CD4-positive, alpha-beta T cell treated with Interleukin-10 for 1 hour (primary cell): Measurements from ENCODE around the gene LIMS1.
"Not testable (repeated sequence)": the region's sequence is repeated elsewhere in the genome, so short reads cannot be mapped to it uniquely, and the experiment has no call there.

ENCODE experiments used
- DNase-seq: peaks from one replicate; pipeline ENCODE4 v3.0.0-alpha.2; 2020

The LIMS1 gene

GRCh38 chr2:108637304-108637669 lies 103.0 kb downstream of the LIMS1 start:
- no peak for DNase-seq

DNA sequence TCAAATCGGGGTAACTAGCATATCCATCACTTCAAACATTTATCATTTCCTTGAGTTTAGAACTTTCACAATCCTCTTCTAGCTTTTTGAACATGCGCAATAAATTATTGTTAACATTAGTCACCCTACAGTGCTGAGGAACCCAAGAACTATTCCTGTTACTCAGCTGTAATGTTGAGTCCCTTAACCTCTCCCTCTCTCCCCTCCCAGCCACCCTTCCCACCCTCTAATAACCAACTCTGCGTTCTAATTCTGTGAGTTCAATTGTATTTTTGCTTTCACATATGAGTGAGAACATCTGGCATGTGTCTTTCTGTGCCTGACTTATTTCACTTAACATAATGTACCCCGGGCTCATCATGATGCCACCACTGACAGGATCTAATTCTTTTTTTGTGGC lies 106.5 kb downstream of the LIMS1 start:
- no peak for DNase-seq

DNA sequence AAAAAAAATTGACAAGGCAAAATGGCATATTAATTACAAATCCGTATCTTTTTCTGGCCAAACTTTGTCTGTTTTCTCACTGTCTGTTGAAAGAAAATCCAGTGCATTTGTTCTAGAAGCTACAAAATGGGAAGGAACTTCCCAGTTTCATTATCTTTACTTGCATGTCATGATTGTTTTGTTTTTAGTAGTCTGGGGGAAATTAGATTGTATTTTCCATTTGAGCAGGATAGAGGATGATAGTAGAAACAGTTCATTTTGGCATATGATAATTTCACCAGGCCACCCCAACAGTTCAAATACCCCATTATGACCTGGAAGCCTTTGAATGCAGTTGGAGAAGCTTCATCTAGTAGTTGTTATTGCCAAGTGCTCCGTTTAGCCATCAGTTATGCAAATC lies 107.5 kb downstream of the LIMS1 start:
- no peak for DNase-seq

- DNase-seq = no peak
Measured at GRCh38 chr2:108643261-108643849, 109.1 kb downstream of the LIMS1 start.

- DNase-seq = not testable (repeated sequence)
Measured at GRCh38 chr2:108643862-108644261, 109.6 kb downstream of the LIMS1 start.

- DNase-seq = not testable (repeated sequence)
Measured at GRCh38 chr2:108644446-108644845, 110.2 kb downstream of the LIMS1 start.

DNA sequence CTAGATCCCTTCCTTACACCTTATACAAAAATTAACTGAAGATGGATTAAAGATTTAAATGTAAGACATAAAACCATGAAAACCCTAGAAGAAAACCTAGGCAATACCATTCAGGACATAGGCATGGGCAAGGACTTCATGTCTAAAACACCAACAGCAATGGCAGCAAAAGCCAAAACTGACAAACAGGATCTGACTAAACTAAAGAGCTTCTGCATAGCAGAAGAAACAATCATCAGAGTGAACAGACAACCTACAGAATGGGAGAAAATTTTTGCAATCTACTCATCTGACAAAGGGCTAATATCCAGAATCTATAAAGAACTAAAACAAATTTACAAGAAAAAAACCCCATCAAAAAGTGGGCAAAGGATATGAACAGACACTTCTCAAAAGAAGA lies 114.5 kb downstream of the LIMS1 start:
- not testable (repeated sequence) for DNase-seq

DNA sequence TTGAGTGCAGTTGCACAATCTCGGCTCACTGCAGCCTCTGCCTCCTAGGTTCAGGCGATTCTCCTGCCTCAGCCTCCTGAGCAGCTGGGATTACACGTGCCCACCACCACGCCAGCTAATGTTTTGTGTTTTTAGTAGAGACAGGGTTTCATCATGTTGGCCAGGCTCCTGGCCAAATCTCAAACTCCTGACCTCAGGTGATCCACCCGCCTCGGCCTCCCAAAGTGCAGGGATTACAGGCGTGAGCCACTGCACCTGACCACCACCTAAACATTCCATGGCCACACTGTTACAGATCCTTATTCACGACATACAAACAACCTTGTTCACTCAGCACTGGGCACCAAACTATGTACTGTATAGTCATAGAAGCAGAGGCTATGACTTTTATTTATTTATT lies 116.2 kb downstream of the LIMS1 start:
- DNase-seq = not testable (repeated sequence)

DNA sequence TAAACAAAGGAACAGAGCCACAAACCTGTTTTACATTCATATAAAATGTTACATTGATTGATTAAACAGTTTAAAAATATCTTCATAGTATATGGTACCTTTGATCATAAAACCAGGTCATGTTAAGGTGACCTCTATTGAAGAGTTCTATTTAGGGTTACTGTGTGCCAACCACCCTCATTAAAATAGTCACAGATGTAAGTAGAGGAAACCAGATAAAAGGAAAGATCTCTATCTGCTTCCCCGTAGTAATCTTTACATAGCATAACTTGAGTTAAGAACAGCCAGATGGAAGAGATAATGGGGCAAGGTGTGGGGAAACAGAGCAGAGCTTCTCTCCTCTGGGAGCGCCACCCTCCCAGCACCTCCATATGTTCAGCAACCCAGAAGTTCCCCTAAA lies 117.2 kb downstream of the LIMS1 start:
- DNase-seq = peak; percentile 37

DNA sequence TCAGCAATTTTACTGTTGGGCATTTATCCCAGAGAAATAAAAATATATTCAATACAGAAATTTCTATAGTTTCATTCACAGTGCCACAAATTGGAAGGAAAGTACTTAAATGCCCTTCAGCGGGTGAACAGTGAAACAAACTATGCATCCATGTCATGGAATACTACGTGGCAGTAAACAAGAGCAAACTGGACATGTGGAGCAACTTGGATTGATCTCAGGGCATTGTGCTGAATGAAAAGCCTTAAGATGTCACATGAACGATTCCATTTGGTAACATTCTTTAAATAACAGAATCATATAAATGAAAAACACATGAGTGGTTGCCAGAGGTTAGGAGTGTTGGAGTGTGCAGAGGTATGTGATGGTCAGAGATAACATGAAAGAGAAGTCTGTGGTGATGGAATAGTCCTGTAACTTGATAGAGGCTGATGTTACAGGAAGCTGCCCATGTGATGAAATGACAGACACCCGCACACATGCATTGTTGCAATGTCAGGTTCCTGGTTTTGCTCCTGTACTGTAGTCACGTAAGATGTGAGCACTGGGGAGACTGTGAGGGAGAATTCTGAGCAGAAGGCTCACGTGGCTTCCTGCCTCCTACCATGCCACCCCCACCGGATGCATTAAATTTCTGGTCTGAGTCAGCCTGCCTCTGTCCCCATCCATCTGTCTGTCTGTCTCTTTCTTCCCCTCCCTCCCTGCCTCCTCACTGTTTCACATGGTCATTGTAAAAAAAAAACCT lies 118.1 kb downstream of the LIMS1 start:
- DNase-seq = peak; percentile 62

GRCh38 chr2:108653425-108653824 lies 119.2 kb downstream of the LIMS1 start:
- DNase-seq = not testable (repeated sequence)

GRCh38 chr2:108653849-108654248 lies 119.6 kb downstream of the LIMS1 start:
- not testable (repeated sequence) for DNase-seq

DNA sequence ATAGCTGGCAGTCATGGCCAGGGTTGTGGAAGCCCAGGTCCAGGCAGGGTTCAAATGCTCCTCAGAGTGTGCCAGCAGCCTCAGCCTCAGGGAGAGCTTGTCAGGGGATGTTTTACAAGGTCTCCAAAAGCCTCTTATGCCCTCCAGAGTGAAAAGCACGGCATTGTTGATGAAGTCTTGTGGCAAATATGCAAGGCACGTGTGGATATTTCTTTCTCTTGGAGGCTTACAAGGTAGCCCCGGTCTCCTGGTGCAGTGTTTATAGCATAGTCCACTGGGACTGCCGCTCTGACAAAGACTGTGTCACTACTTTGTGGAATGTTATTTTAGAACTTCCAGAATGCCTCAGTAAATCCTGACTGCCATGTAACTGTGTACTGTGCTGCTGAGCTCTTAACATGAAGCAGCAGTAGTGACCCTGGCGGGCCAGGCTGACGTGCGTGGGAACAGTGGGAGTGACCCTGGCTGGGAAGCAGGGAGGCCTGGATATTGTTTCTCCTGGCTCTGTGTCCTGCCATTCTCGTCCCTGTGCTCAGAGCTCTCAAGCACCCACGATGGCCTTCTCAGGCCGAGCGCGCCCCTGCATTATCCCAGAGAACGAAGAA lies 120.4 kb downstream of the LIMS1 start:
- DNase-seq = not testable (repeated sequence)

DNA sequence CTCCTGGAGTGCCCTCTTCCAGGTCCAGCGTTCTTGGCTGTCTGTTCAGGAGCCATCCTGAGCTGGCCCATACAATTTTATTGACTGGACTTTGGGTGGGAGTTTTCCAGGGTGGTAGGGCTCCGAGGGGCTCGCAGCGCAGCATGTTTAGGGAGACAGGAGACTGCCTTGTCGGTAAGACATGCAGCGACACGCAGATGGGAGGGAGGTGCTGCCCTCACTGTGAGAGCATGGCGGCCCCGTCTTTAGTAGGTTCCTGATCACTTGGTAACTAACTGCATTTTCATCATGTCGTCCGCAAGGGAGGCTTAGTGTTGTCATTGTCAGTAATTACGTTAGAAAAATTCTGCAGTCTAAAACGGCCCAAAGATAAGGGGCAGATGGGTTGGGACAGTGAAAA lies 121.0 kb downstream of the LIMS1 start:
- not testable (repeated sequence) for DNase-seq

DNA sequence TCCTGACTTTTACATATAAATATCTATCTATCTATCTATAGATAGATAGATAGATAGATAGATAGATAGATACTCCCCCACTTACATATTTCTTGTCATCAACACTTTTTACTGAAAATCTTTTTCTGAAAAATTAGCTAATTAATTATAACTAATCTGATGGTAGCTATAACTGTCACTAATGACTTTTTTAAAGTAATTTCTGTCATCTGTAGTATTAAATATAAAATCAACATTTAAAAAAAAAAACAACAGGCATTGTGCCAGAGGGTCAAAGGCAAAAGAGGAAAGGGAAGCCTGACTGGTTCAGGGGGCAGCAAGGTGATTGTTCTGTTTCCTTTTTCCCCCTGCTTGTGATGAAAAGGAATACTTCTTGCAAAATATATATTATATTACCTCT lies 122.0 kb downstream of the LIMS1 start:
- DNase-seq = not testable (repeated sequence)

- not testable (repeated sequence) for DNase-seq
Measured at GRCh38 chr2:108657517-108657916, 123.2 kb downstream of the LIMS1 start.

GRCh38 chr2:108658553-108658952 lies 124.3 kb downstream of the LIMS1 start:
- not testable (repeated sequence) for DNase-seq

DNA sequence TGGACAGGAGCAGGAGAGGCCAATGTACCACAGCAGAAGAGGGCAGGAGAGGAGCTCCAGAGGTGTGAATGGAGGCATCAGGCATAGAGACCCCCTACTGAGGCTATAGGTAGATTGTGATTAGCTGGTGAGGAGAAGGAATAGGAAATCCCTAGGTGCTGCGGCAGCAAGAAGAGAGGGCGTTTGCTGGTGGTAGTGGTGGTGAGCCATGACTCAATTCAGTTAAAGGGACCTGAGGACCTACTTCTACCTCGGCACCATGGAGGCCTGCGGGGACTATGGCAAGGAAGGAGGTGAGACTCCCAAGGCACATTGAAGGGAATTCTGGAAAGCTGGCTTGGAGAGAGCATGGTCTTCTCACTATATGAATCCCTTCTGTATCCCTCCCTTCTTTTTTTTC lies 127.2 kb downstream of the LIMS1 start:
- DNase-seq = not testable (repeated sequence)

GRCh38 chr2:108662207-108662612 lies 127.9 kb downstream of the LIMS1 start:
- not testable (repeated sequence) for DNase-seq

- DNase-seq = not testable (repeated sequence)
Measured at GRCh38 chr2:108663346-108663745, 129.1 kb downstream of the LIMS1 start.

DNA sequence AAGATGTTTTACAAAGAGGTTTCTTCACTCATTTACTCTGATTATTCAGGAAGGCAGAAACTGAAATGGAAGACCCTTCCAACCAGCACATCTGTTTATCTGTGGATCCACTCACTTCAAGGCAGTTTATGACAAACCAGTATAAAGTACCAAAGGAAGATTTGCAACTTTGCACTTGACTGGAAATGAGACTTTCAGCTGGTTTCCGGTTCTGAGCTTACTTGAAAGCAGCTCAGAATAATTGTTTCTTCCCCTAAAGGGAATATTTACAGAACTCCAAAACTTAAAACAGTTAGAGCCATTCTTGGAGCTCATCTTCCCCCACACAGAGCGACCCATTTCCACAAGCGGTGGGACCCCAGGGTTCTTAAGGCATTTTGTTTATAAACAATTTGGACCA lies 129.8 kb downstream of the LIMS1 start:
- not testable (repeated sequence) for DNase-seq

DNA sequence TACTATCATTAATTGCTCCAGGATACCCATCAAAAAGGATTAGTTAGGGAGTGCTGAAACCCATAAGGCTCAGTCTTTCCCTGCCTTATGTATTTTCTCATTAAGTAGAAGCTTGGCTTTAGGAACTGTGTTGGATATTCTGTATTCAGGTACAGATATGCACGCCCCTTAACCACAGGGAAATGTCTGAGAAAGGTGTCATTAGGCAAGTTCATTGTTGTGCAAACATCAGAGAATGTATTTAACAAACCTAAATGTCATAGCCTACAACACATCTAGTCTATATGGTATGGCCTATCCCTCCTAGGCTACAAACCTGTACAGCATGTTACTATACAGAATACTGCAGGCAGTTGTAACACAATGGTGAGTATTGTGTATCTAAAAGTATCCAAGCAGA lies 130.7 kb downstream of the LIMS1 start:
- not testable (repeated sequence) for DNase-seq

- DNase-seq = not testable (repeated sequence)
Measured at GRCh38 chr2:108665975-108666374, 131.7 kb downstream of the LIMS1 start.

- DNase-seq = not testable (repeated sequence)
Measured at GRCh38 chr2:108667140-108667539, 132.9 kb downstream of the LIMS1 start.
